Muscle layer of colon (tissue), 2 donors: ENCODE data around the gene GAD1.

Experiments used
- H3K27ac ChIP-seq: one replicate; pipeline ENCODE4 v1.7.0; 2013; ENCODE audit warnings: low read depth, mild to moderate bottlenecking, low read length, moderate library complexity
- H3K27me3 ChIP-seq, 2 donors: one replicate each; pipeline ENCODE4 v1.7.0; 2013; ENCODE audit warnings: low read length in 2 of 2, mild to moderate bottlenecking in 2 of 2; ENCODE audit not compliant: insufficient read depth in 2 of 2, control insufficient read depth in 1 of 2
- H3K36me3 ChIP-seq: one replicate; pipeline ENCODE4 v1.7.0; 2013; ENCODE audit warnings: mild to moderate bottlenecking, low read length; ENCODE audit not compliant: insufficient read depth
- H3K4me1 ChIP-seq: one replicate; pipeline ENCODE4 v1.7.0; 2013; ENCODE audit warnings: mild to moderate bottlenecking, low read length; ENCODE audit not compliant: insufficient read depth
- H3K4me3 ChIP-seq, 2 donors: one replicate each; pipeline ENCODE4 v1.7.0; 2013; ENCODE audit warnings: low read length in 2 of 2, low read depth in 1 of 2, mild to moderate bottlenecking in 1 of 2, moderate library complexity in 1 of 2
- H3K9ac ChIP-seq: one replicate; pipeline ENCODE4 v1.7.0; 2013; ENCODE audit warnings: low read length
- H3K9me3 ChIP-seq: one replicate; pipeline ENCODE4 v1.7.0; 2013; ENCODE audit warnings: mild to moderate bottlenecking, low read length
- donor health status: abdominal sarcoma.
- donor health status: Adenocarcinoma of cecum.

The GAD1 gene

GRCh38 chr2:170829036-170829435 lies 12.3 kb downstream of the GAD1 start:
- H3K4me1 ChIP-seq = no peaks in the 10 kb centered on the region
- peaks cover 3 to 36% of the 10 kb centered on the region in 2 donors for H3K27me3 ChIP-seq
- no peaks in the 10 kb centered on the region for H3K9me3 ChIP-seq

GRCh38 chr2:170830166-170830565 lies 13.5 kb downstream of the GAD1 start:
- H3K27me3 ChIP-seq = peaks cover 0 to 29% of the 10 kb centered on the region in 2 donors

More at GRCh38 chr2:170829036-170829435, 12.3 kb downstream of the GAD1 start:
- Histone ChIP-seq H3K36me3 (no peaks in the 10 kb centered on the region), H3K27ac (no peak overlapping the region), H3K9ac (no peak overlapping the region), H3K4me3 (no peak overlapping the region)

GRCh38 chr2:170831115-170831514 lies 14.4 kb downstream of the GAD1 start:
- H3K9me3 ChIP-seq = no peaks in the 10 kb centered on the region
- no peaks in the 10 kb centered on the region for H3K36me3 ChIP-seq
- no peak overlapping the region for H3K4me3 ChIP-seq
- H3K4me1 ChIP-seq = no peaks in the 10 kb centered on the region
- H3K27ac ChIP-seq = no peak overlapping the region
- H3K27me3 ChIP-seq = peaks cover 0 to 24% of the 10 kb centered on the region in 2 donors
- H3K9ac ChIP-seq = no peak overlapping the region

More at GRCh38 chr2:170830166-170830565, 13.5 kb downstream of the GAD1 start:
- Histone ChIP-seq H3K9me3 (no peaks in the 10 kb centered on the region), H3K4me1 (no peaks in the 10 kb centered on the region), H3K9ac (no peak overlapping the region), H3K4me3 (no peak overlapping the region), H3K36me3 (no peaks in the 10 kb centered on the region), H3K27ac (no peak overlapping the region)

- H3K9ac ChIP-seq = no peak overlapping the region
- no peak overlapping the region for H3K4me3 ChIP-seq
- no peaks in the 10 kb centered on the region for H3K36me3 ChIP-seq
- no peaks in the 10 kb centered on the region for H3K27me3 ChIP-seq
- H3K27ac ChIP-seq = no peak overlapping the region
- no peaks in the 10 kb centered on the region for H3K9me3 ChIP-seq
- no peaks in the 10 kb centered on the region for H3K4me1 ChIP-seq
These were observed 19.3 kb downstream of the GAD1 start for GRCh38 chr2:170836027-170836426.

GRCh38 chr2:170840717-170841210 lies 24.1 kb downstream of the GAD1 start:
- no peak overlapping the region for H3K9ac ChIP-seq
- no peaks in the 10 kb centered on the region for H3K4me1 ChIP-seq
- no peaks in the 10 kb centered on the region for H3K9me3 ChIP-seq
- no peak overlapping the region for H3K4me3 ChIP-seq
- no peak overlapping the region for H3K27ac ChIP-seq
- no peaks in the 10 kb centered on the region for H3K36me3 ChIP-seq
- no peaks in the 10 kb centered on the region for H3K27me3 ChIP-seq

- no peak overlapping the region for H3K4me3 ChIP-seq
- H3K4me1 ChIP-seq = no peaks in the 10 kb centered on the region
- H3K27ac ChIP-seq = no peak overlapping the region
- no peaks in the 10 kb centered on the region for H3K9me3 ChIP-seq
- no peaks in the 10 kb centered on the region for H3K36me3 ChIP-seq
- H3K27me3 ChIP-seq = no peaks in the 10 kb centered on the region
- H3K9ac ChIP-seq = no peak overlapping the region
These were observed 26.1 kb downstream of the GAD1 start for GRCh38 chr2:170842785-170843184.

GRCh38 chr2:170843656-170844055 lies 27.0 kb downstream of the GAD1 start:
- H3K27me3 ChIP-seq = no peaks in the 10 kb centered on the region
- no peaks in the 10 kb centered on the region for H3K36me3 ChIP-seq
- H3K27ac ChIP-seq = no peak overlapping the region
- no peaks in the 10 kb centered on the region for H3K4me1 ChIP-seq
- H3K4me3 ChIP-seq = no peak overlapping the region
- H3K9ac ChIP-seq = no peak overlapping the region
- no peaks in the 10 kb centered on the region for H3K9me3 ChIP-seq

- no peak overlapping the region for H3K4me3 ChIP-seq
- no peaks in the 10 kb centered on the region for H3K4me1 ChIP-seq
- H3K27ac ChIP-seq = no peak overlapping the region
- H3K36me3 ChIP-seq = no peaks in the 10 kb centered on the region
- H3K27me3 ChIP-seq = no peaks in the 10 kb centered on the region
- H3K9ac ChIP-seq = no peak overlapping the region
- H3K9me3 ChIP-seq = no peaks in the 10 kb centered on the region
These were observed 28.7 kb downstream of the GAD1 start for GRCh38 chr2:170845343-170845742.

GRCh38 chr2:170846314-170846713 lies 29.6 kb downstream of the GAD1 start:
- H3K4me1 ChIP-seq = no peaks in the 10 kb centered on the region
- no peaks in the 10 kb centered on the region for H3K9me3 ChIP-seq
- no peak overlapping the region for H3K27ac ChIP-seq
- no peak overlapping the region for H3K4me3 ChIP-seq
- H3K9ac ChIP-seq = no peak overlapping the region
- no peaks in the 10 kb centered on the region for H3K27me3 ChIP-seq
- no peaks in the 10 kb centered on the region for H3K36me3 ChIP-seq

- Histone ChIP-seq H3K27me3 (no peaks in the 10 kb centered on the region), H3K36me3 (no peaks in the 10 kb centered on the region), H3K4me3 (no peak overlapping the region), H3K27ac (no peak overlapping the region), H3K9ac (no peak overlapping the region), H3K9me3 (no peaks in the 10 kb centered on the region), H3K4me1 (no peaks in the 10 kb centered on the region)
These were observed 31.0 kb downstream of the GAD1 start for GRCh38 chr2:170847716-170848115.

GRCh38 chr2:170848587-170848986 lies 31.9 kb downstream of the GAD1 start:
- Histone ChIP-seq H3K36me3 (no peaks in the 10 kb centered on the region), H3K27ac (no peak overlapping the region), H3K4me1 (no peaks in the 10 kb centered on the region), H3K27me3 (no peaks in the 10 kb centered on the region), H3K4me3 (no peak overlapping the region), H3K9ac (no peak overlapping the region), H3K9me3 (no peaks in the 10 kb centered on the region)

GRCh38 chr2:170850251-170850650 lies 33.6 kb downstream of the GAD1 start:
- H3K9me3 ChIP-seq = no peaks in the 10 kb centered on the region

More at GRCh38 chr2:170850251-170850650, 33.6 kb downstream of the GAD1 start:
- Histone ChIP-seq H3K9ac (no peak overlapping the region), H3K27ac (no peak overlapping the region), H3K36me3 (no peaks in the 10 kb centered on the region), H3K4me3 (no peak overlapping the region), H3K4me1 (no peaks in the 10 kb centered on the region), H3K27me3 (no peaks in the 10 kb centered on the region)
